Activated T-helper 9 cell treated with anti-CD3 and anti-CD28 coated beads, Interleukin-2, amount 50 U/mL, for 16 hours (primary cell): ENCODE results near the gene LAMA5.

ENCODE experiments used
- DNase-seq: peaks from one replicate; pipeline ENCODE4 v3.0.0-alpha.2; 2020; ENCODE audit warnings: low read depth

LAMA5 gene

DNA sequence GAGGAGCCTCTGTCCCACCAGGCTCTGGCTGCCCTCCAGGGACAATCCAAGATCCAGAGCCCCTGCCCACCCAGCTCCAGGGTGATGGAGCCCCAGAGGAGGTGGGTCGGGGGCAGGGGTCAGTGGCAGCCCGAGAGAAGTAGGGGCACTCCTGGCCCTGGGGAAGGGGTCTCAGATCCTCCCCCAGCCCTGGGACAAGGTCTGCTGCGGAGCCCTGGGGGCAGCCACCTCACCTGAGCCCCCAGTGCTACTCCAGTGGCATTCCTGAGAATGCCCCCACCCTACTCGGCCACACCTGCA, 2.7 kb upstream of the LAMA5 start:
- no peak for DNase-seq

- no peak for DNase-seq
Measured at GRCh38 chr20:62368976-62369814, 2.1 kb upstream of the LAMA5 start.

DNA sequence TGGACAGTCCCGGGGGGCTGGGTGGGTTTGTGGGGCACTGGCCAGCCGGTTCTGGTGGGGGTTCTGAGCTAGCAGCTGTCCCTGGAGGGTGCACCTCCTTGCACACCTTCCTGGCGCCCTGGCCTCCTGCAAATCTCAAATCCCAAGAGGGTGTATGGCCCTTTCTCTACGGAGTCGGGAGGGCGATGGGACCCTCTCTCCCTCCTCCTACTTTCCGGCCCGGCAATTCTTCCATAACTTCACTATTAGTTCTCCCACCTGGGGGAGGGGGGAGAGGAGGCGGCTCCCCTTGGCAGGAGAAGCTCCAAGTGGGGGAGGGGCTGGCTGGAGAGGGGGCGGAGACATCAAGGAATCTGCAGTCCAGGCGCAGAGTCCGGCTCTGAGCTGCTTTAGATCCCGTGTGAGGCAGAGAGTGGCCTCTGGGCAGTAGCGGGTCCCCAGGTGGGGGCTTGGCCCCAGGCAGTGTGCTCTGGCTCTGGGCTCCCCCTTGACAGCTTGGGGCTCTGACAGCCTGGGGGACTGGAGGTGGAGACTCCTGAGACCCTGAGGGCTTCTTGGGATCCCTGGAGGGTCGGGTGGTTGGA, 1.4 kb upstream of the LAMA5 start:
- no peak for DNase-seq

GRCh38 chr20:62367633-62368391, 700 bp upstream of the LAMA5 start:
- DNase-seq = no peak

DNA sequence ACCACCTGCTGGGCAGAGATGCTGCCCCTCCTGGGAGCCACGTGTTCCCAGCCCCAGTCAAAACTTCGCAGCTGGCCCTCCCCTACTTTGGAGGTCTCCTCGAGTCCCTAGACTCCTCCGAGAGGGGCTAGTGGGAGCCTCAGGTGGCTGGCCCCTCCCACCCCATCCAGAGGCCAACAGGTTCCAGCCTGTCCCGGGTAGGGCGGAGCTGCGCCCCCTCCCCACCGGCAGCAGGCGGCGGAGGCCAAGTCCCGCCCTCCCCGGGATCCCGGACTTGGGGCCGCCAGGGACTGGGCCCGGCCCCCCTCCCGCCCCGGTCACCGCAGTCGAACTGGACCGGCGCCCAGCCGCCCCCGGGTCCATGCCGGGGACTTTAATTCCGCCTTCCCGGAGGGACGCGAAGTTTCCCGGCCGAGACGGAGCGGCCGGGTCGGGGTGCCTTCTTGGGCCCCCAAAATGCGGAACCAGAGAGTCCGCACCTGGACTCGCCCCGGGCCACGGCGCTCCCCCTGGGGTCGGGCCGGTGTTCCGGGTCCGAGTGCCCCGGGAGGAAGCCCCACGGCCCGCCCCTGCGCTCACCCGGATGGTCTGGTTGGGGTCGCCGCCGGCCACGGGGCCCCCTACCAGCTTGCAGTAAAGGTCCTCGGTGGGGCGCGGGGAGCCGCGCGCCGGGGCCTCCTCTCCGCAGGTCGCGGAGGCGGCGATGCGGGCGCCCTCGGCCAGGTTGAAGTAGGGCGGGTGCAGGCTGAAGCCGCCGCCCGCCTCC, 559 bp downstream of the LAMA5 start:
- DNase-seq = no peak

DNA sequence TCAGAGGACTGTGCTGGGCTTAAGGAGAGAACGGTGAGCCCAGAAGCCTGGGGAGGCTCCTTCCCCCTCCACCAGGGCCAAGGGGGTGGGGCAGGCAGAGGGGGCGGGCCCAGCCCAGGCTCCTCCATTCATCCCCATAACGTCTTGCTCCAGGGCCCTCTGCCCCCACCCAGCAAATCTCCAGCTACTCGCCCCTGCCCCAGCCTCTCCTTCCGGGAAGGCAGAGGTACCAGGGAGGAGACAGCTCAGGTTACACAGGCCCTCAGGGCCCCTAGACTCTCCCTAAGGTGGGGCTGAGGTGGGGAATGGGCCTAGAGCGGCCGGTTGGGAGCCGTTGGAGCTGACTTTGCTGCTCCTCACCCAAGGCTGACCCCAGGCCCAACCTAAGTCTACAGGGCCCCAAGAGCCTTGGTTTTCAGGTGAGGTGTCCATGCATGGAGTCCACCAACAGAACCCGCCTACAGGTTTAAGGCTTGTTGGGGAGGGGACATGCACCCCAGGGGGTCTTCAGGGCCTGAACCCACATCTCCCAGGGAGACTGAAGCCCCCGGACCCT, 1.2 kb downstream of the LAMA5 start:
- DNase-seq = no peak

GRCh38 chr20:62364911-62365736, 2.0 kb downstream of the LAMA5 start:
- no peak for DNase-seq

- DNase-seq = no peak
Measured at GRCh38 chr20:62363920-62364851, 2.9 kb downstream of the LAMA5 start.

GRCh38 chr20:62362991-62363919, 3.9 kb downstream of the LAMA5 start:
- DNase-seq = no peak

DNA sequence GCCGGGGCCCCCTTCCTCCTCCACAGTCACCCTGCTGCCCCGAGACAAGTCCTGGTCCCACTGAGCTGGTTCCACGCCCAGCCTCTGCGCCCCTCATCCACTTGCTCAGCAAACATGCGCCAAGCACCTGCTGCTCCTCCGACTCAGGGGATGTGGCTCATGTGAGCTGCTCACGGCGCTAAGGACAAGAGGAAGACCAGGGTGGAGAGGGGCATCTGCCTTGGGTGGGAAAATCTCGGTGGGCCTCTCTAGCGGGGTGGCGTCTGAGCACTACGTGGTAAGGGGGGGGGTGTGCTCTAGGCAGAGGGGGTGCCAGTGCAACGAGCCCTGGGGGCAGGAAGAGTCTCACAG, 4.5 kb downstream of the LAMA5 start:
- DNase-seq = no peak

- no peak for DNase-seq
Measured at GRCh38 chr20:62361799-62362589, 5.1 kb downstream of the LAMA5 start.

GRCh38 chr20:62360854-62361798, 6.0 kb downstream of the LAMA5 start:
- DNase-seq = no peak

- DNase-seq = no peak
Measured at GRCh38 chr20:62359491-62360121, 7.5 kb downstream of the LAMA5 start.

DNA sequence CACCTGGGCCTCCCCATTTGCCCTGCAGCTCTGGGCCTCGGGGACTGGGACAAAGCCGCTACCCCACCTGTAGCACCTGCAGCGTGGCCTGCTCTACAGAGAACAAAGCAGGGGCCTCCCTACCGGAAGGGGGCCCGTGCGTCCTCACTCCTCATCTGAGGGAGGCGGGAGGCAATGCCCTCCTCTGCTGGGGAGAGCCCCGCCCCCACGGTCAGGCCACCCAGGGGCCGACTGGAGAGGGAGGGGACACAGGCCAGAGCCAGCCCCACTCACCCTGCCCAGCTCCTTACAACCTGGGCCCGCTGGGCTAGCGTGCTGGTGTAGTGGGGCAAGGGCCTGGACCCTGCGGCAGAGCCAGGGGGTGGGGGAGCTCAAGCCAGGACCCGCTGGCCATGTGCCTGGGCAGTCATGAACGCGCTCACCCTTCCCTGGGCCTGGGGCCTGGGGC, 8.0 kb downstream of the LAMA5 start:
- no peak for DNase-seq

GRCh38 chr20:62358171-62359042, 8.7 kb downstream of the LAMA5 start:
- no peak for DNase-seq

- no peak for DNase-seq
Measured at GRCh38 chr20:62357681-62358080, 9.4 kb downstream of the LAMA5 start.
